NCI-H526 treated with DMSO at 0.1 percent for 48 hours (cell line): ENCODE results near the gene SHE.
A peak's percentile ranks its signal among the peaks of the same experiment; 100 is the strongest.
"Not testable (repeated sequence)": the region's sequence is repeated elsewhere in the genome, so short reads cannot be mapped to it uniquely, and the experiment has no call there.

Experiments
- DNase-seq: peaks from one replicate; lab custom pipeline; 2025; lab: John Stamatoyannopoulos, UW

SHE gene

DNA sequence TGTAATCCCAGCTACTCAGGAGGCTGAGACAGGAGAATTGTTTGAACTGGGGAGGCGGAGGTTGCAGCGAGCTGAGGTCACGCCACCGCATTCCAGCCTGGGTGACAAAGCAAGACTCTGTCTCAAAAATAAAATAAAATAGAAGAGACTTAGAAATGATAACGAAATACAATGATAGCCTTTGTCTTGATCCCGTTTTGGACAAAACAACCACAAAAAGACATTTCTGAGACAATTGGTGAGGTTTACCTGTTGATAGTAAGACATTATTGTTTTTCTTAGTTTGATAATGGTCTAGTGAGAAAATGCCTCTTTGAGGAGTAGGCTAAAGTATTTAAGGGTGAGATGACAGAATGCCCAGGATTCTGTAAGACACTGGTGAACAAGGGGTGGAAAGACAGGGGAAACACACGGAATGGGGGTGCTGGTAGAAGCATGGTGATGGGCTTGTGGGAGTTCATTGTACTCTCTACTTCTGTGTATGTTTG, 11.9 kb upstream of the SHE start:
- DNase-seq: no peak

DNA sequence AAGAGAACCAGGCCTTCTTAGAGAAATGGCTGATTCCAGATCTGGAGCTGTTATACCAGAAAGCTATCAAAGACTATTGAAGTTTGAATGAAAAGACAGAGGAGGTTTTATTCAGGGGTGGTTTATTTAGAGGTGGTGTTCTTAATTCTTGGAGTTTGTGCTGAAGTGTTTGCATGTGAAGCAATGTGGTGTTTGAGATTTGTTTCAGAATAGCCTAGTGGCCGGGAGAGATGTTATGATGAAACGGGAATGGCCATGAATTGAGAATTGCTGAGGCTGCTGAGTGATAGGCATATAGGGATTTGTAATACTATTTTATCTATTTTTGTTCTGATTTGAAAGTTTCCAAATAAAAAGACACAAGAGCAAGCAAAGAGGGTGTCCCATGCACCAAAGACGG, 10.5 kb upstream of the SHE start:
- DNase-seq: no peak

DNA sequence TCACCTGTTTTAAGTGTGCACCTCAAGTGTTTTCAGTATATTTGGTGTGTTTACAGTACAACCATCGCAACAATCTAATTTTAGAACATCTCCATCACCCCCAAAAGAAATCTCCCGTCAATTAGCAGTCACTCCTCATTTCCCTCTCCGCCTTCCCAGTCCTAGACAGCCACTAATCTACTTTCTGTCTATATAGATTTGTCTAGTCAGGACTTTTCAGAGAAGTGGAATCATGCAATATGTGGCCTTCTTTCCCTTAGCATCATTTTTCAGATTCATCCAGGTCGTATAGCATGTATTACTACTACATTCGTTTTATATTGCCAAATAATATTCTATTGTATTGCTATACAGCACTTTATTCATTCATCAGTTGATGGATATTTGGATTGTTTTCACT, 1.7 kb upstream of the SHE start:
- DNase-seq: no peak

DNA sequence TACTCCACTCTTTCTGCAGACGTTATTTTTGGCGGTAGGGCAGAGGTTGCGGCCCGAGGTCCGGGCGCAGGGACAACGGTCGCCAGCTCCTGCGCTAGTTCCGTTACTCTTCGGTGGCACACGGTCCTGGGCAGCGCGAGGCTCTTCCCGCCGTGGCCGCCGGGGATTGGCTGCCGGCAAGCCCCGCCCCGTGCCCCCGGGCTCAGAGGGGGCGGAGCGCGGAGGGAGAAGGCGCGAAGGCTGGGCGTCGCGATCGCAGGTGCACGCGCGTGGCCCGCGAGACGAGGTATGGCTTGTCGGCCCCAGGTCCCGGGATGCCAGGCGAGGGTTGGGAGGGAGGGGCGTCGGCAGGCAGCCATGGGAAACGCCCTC, 518 bp upstream of the SHE start:
- DNase-seq: no peak

DNA sequence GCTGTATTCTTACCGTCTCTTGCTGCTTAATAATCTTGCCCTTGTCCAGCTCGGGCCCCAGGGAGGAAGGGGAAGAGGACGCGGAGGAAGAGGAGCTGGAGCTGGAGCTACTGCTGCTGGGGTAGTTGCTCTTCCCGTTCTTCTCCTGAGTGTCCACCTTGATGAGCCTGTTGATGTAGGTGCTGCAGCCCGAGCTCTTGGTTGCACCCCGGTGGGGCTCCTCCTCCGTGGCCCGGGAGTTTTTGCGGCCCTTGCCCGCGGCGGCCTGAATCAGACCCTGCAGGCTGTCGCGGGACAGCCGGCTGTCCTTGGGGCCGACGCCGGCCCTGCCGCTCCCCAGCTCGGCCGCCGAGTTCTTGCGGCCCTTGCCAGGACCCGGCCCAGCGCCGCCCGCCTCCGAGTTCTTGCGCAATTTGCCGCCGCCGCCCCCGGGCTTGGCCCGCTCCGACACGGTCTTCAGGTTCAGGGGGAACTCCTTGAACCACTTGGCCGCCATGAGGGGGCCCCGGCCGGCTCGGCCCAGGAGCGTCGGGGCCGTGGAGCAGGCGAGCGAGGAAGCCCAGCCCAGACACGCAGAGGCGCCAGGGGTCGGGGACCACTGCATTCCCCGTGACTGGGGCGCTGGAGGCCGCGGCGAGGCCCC, 668 bp downstream of the SHE start:
- DNase-seq: no peak

DNA sequence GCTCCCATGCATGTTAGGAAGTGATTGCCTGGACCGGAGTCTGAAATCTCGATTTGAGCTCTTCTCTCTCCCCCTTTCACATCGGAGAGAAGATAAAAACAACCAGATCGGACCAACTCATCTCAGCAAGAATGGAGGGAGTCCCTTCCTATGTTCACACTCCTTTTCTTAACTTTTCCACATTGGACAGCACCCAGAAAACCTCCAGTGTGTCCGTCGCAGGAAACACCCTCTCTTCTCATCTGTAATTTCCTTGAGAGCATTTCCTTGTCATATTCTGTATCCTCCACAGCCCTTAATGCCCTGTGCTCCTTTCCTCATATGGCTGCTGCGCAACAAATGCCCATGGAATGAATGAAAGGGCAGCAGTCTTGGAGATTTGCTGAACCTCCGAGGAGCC, 1.7 kb downstream of the SHE start:
- DNase-seq: no peak

DNA sequence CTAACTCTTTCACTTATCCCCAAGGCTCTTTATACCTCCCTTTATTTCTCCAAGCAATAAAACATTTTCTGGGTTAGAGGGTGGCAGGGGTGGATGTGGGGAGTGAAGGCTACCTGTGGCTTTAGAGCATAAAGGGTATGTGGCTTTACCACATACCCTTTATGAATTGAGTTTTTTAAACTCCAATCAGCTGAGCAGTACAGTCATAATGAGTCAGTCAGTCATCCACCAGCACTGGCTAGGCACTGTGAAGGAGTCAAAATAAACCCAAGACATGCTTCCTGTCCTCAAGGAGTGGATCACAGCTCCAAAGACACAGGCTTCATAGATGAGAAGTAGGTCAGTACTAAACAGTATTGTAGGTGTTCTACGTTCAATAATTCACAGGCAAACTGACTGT, 2.8 kb downstream of the SHE start:
- no peak for DNase-seq

DNA sequence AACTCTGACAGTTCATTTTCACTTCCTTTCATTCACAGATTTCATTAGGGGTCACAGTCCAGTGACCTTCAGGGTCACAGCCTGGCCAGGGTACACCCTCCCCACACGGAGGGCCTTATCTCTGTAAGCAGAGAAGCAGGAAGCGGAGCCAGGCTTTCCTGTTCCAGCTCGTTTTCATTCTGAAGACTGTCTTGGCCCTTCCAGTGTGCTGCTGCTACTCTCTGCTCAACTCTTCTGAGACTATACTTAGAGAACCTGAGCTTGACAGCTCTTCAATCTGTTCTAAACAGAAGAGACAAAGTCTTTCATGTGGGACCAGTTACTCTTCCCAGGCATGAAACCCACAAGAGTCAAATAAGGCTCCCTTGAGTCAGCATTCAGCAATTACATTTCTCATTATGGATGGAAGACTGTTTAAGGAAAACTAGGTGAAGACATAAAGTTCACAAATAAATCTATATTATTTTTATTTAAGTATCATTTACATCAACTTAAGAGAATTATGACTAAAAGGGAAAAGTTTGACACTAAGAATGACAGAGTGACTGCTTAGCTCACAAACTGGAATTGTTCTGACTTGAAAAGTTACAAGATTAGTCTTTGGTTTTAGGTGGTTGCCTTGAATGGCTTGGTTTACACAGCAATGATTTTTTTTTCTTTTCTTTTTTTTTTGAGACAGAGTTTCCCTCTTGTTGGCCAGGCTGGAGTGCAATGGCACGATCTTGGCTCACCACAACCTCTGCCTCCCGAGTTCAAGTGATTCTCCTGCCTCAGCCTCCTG, 5.0 kb downstream of the SHE start:
- DNase-seq: no peak

DNA sequence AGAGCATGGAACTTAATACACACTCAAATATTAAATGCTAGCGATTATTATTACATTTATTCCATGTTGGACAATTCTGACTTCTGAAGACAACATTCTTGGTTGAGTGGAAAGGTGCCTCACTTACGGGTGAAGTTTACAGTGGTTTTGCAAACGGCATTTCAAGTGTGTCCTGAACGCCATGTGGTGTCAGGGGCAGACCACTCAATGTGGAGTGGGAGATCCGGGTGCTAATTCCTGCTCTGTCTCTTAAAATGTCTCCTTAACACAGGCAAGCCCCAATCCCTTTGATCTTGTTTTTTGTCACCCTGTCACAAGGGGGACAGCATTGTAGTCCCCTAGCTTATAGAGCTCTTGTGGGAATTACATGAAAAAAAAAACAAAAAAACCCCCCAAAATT, 5.8 kb downstream of the SHE start:
- no peak for DNase-seq

DNA sequence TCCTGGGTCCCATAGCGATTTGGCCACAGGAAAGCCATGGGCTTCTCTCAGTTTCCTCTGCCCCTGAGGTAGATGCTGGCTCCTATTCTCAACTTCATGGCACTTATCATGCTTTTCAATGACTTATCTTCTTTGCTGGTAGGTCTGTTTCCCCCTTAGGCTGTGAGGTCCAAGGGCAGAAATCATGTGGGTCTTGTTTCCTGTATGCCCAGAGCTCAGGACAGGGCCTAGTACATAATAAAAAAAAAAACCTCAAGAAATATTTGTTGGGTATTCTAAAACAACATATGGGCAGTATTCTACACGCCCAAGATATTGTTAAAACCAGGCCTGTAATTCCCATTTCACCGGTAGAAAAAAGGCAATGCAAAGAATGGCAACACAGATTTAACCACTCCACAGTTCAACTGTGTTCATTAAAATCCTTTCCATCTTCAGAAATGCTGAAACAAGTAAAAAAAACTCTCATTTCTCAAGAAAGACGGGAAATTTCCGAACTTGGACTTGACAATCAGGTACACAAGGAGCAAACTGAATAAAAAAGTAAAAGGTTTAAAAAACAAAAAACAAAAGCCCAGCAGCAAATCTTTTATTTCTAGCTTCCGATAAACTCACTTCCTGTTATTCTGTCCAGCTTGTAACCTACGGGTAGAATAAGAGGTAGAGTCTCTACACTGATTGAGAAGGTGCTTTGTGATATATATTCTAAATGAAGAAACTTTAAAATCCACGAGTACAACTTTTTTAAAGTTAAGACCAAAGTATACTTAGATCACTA, 6.5 kb downstream of the SHE start:
- no peak for DNase-seq

DNA sequence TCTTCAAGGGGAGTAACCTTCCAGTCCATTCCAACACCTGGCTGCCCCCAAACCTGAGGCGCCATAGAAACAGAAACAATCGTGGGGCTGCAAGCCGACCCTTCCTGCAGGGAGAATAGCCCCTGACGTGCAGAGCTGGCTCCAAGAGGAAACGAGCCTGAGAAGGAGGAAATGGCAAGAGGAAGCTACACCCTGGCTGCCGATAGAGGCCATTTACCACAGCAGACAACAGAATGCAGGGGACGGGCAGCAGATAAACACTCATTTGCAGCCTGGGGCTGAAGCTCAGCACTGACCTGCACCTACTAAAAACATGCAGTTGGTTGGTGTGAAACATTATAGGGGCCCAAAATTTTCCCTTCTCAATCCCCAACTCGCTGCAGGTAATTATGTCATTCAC, 8.9 kb downstream of the SHE start:
- no peak for DNase-seq

DNA sequence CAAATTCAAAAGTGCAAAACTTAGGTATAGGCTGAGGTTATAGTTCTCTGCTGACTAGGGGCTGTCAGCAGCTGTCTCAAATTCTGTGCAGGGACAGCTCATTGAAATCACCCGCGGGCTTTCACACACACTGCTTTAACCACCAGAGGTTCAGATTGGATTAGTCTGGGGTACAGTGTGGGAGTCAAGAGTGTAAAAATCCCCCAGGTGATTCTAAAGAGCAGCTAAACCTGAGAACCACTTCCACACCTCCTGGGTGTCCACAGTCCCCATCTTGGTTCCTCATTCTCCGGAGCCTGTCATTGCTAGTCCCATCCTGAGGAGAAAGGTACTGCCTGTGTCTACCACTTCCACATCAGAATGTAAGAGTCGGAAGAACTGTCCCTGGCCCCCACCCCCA, 10.1 kb downstream of the SHE start:
- DNase-seq: no peak

DNA sequence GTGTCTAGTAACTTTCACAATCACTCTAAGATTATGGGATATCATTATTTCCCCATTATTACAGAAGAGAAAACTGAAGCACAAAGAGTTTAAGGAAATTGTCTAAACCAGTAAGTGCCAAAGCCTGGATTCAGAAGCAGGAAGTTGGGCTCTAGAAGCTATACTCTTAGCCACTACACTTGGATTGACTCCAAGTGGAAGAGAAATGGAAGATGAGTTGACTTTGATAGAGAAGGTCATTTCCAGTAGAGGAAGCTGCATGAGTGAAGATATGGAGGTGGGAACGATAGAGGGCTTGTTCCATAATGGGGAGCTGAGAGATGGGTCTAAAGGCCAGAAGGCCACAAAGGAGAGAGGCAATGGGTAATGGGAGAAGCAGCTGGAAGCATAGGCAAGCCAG, 11.9 kb downstream of the SHE start:
- no peak for DNase-seq

DNA sequence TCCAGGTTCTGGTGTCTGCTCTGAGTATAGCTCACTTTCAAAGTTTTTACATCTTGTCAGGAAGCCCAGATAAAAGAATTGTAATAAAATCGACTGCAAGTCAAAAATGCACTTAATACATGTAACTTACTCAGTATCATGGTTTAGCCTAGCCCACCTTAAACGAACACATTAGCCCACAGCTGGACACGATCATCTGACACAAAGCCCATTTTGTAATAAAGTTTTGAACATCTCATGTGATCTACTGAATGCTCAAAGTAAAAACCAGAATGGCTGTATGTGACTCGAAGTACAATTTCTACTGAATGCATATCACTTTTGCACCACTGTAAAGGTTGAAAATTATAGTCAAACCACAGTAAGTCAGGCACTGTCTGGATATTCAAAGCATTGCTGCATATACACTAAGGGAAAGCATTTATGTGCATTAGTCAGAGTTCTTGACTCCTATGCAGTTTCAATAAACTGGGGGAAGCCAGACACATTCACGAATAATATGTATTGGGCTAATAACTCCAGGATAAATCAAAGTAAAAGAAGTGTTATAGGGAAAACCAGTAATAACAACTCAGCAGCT, 12.4 kb downstream of the SHE start:
- no peak for DNase-seq

DNA sequence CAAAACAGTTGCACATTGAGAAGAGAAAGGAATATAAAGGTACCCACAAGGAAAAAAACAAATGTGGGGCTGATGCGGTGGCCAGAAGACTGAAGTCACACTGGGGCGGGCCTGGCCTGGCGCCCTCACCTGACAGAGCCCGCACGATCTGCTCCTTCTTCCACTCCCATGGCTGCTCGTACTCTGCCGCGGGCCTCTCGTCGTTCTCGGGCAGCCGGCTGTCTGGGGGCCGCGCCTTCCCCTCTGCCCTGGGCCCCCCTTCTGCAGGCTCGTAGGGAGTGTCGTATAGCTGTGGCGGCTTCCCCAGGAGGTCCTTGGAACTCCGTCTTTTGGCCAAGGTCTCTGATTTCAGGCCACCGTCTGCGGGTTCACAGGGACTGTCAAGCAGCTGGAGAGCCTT, 13.3 kb downstream of the SHE start:
- no peak for DNase-seq

DNA sequence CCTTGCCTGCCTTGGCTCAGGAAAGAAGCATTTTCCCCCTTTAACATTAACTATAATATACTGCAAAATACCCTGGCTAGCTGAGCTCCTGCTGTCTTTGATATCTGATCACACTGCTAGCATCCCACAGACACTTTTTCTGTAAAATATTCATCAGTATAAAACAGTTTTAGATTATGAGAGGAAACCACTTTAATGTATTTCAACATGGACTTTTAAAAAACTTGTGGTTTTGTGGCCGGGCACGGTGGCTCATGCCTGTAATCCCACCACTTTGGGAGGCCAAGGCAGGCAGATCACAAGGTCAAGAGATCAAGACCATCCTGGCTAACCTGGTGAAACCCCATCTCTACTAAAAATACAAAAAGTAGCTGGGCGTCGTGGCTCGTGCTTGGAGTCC, 15.5 kb downstream of the SHE start:
- not testable (repeated sequence) for DNase-seq

DNA sequence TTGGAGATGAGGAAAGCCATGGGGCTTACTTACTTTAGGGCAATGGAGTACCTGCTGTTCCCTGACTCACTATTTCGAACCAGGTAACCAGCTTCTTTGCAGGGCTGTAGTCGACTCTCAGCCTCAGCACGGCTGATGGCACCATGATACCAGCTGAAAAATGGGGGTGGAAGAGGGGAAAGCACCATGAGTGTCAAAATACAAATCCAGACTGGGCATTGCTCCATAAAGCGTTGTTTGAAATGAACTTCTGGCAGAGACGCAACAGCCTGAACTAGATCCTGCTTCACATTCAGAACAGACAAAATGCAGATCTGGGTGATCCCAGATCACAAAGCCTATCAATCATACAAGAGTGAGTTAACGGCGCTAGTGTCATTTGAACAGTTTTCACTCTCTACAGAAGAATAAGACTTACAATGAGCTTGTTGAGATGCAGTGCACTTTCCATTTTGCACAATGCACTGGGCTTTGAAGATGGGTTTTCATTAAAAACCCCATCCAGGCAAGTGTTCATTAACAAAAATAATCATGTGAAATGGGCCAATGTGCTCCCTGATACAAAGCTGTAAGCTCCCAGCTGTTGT, 16.2 kb downstream of the SHE start:
- DNase-seq: no peak

DNA sequence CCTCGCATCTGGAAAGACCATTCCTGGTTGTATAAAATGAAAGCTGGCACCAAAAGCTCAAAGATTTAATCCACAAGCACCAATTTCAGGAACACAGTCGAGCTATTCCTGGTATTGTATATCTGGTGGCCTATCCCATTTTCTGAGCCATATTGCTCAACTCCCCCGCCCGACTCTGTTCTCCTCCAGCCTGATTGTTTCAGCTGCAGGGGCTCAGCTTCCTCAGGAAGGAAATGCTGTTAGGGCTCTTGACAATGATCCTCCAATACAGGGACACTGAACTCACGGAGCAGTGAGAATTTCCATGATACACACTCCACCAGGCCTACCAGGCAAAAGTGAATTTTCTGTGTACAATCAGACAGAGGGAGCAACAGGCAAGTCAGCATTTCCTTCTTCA, 17.1 kb downstream of the SHE start:
- DNase-seq: no peak

DNA sequence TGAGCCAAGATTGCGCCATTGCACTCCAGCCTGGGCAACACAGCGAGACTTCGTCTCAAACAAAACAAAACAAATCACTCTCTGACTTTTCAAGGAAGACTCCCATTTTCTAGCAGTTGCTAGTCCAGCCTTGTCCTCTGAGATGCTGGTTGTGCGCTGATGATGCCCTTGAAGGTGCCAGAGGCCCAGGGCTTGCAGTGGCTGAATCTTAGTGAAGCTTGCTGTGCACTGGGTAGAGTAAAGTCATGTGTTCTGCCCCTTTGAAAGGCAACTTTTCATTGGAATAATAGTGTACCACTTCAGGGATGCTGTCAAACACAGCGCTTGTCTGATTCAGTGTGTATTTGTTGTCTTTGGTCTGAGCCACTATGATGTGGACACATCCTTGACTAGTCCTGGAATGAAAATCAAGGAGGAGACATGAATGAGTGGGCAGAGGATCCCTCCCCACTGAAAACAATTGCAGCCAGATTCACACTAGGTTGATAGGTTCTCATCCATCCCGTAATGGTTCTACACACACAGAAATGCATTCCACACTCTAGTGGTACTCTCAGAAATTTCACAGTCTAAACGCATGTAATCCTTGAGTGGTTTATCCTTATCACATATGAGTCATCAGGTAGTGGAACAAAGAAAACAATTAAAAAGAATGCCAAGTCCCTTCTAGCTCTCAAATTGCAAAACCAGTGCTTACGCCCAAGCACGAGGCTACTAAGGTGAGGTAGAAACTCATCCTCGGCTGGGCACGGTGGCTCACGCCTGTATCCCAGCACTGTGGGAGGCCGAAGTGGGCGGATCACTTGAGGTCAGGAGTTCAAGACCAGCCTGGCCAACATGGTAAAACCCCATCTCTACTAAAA, 18.0 kb downstream of the SHE start:
- no peak for DNase-seq

DNA sequence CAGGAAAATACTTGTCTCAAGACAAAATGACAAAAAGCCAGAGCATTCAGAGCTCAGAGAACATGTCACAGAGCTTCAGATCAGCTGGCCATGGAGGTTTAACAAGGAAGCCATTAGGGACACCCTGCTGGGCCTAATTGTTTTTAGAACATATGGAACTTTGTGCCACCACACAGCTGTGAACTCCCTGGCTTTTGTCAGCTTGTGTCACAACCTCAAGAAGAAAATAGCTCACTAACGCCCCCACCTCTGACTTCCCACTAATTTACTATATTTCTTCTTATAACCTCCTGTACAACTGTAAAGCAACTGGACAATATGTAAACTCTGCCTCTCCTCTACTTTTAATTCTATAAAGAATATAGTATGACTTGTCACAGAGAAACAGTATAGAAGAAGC, 21.2 kb downstream of the SHE start:
- DNase-seq: no peak

DNA sequence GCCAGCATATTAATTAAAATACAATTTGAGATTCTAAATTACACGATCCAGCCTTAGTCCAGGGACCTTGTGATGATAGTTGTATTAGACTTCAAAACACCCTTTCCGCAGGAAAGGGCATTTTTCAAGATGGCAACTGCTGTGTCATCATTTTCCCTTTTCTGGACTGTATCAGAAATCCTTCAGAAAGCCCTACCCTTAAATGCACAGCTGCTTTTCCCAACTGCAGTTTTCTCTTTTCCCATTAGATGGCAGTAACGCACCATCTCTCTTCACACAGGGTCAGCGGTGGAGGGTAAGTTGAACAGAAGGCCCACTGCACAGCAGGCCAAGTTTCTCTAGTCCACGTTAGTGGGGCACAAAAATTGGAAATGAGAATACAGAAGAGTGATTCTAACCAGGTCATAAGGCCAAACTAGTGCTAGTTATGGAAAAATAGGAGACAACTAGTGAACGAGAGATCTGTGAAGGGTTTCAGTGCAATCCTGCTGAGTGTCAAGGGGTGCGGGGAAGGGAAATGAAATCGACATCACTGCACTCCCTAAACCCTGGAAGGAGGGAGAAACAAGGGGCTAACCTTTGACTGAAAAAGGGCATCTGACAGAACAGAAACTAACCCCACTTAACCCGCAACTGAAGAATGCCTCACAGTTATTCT, 22.3 kb downstream of the SHE start:
- DNase-seq: peak; percentile 89
